Activated CD8-positive, alpha-beta T cell treated with anti-CD3 and anti-CD28 coated beads, Interleukin-2, amount 10 ng/mL, durations not matched to agents 7 days and 5 days (primary cell): ENCODE measurements around the gene VSNL1. TPM values are rescaled to one million over a fixed set of nuclear protein-coding genes. Genes with fewer than 3 reads are reported as not detected.

ENCODE experiments used
- ATAC-seq: fragments of 150-1000 bp; cut with Tn5 transposase; one replicate; pipeline ENCODE4 v1.10.0; 2021; ENCODE audit warnings: moderate library complexity
- CTCF ChIA-PET: fragments of 350-600 bp; sonication (Branson Sonifier 250); formaldehyde crosslinking; loops from one replicate; lab custom pipeline; 2021; ENCODE audit warnings: antibody characterized with exemption; lab: Charles Lee
- POLR2A ChIA-PET: fragments of 350-600 bp; sonication (Branson Sonifier 250); formaldehyde crosslinking; loops from one replicate; lab custom pipeline; 2021; ENCODE audit warnings: antibody characterized with exemption; lab: Charles Lee
- DNase-seq: peaks from one replicate; pipeline ENCODE4 v3.0.0-alpha.2; 2020
- H3K27ac Mint-ChIP-seq: one replicate; pipeline ENCODE4 v1.8.0; 2021; ENCODE audit warnings: mild to moderate bottlenecking, mixed read lengths
- H3K27me3 Mint-ChIP-seq: one replicate; pipeline ENCODE4 v1.8.0; 2021; ENCODE audit warnings: low read depth, mixed read lengths
- H3K36me3 Mint-ChIP-seq: one replicate; pipeline ENCODE4 v1.8.0; 2021; ENCODE audit warnings: low read depth, mixed read lengths
- H3K4me1 Mint-ChIP-seq: one replicate; pipeline ENCODE4 v1.8.0; 2021; ENCODE audit warnings: low read depth, mixed read lengths
- H3K4me3 Mint-ChIP-seq: one replicate; pipeline ENCODE4 v1.8.0; 2021; ENCODE audit warnings: mild to moderate bottlenecking, mixed read lengths
- H3K9me3 Mint-ChIP-seq: one replicate; pipeline ENCODE4 v1.8.0; 2022; ENCODE audit warnings: mixed read lengths; ENCODE audit not compliant: insufficient read depth
- total RNA-seq, 2 experiments: library from RNA; stranded (reverse); gene quantifications; one replicate each; pipeline ENCODE4 v1.2.3, GENCODE V29; 2021

VSNL1 gene
- total RNA-seq, 2 experiments from 2014 or later = not detected

- H3K9me3 Mint-ChIP-seq = no peaks in the 10 kb centered on the region
- CTCF ChIA-PET = interaction anchor here (7.8 kb wide), 1 partner anchor 32 kb away, joined by 119 read pairs; no protein-coding TSS in a partner anchor
- POLR2A ChIA-PET = interaction anchor here (0.6 kb wide), 1 partner anchor 1394 kb away, joined by 3 read pairs; no protein-coding TSS in a partner anchor
- no peak for DNase-seq
- no peaks in the 10 kb centered on the region for H3K27me3 Mint-ChIP-seq
- no peaks in the 10 kb centered on the region for H3K4me1 Mint-ChIP-seq
- ATAC-seq = no peak
- H3K4me3 Mint-ChIP-seq = no peak overlapping the region
- H3K27ac Mint-ChIP-seq = no peak overlapping the region
- no peaks in the 10 kb centered on the region for H3K36me3 Mint-ChIP-seq
Measured at GRCh38 chr2:17640406-17640805, 99.9 kb downstream of the VSNL1 start.

DNA sequence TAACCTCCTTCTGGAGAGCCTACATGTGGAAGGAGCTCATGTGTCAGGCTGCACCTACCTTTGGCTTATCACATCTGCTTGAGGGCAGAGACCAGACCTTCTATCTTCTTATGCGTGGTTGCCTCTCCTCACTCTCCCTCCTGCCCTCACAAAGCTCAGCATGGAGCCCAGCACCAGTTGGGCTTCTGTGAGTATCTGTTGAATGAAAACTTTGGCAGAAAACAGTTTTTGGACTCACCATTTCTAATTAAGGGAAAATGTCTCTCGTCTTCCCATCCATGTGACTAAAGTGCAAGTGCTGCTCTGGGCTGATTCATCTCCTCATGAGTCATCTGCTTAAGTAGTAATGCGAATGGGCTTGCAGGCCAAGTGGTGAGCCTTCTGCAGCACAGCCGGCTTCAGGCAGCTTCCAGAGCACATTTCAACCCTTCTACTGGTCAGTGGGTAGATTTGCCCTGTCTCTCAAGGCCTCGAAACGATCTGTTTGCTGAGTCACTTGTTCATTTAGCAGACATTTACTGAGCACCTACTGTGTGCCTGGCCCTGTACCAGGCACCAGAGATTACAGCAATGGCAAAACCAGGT, 102.6 kb downstream of the VSNL1 start:
- H3K27me3 Mint-ChIP-seq = no peaks in the 10 kb centered on the region
- H3K9me3 Mint-ChIP-seq = no peaks in the 10 kb centered on the region
- no peak overlapping the region for H3K27ac Mint-ChIP-seq
- no peaks in the 10 kb centered on the region for H3K36me3 Mint-ChIP-seq
- ChIA-PET CTCF (interaction anchor here (7.8 kb wide), 1 partner anchor 29 kb away, joined by 119 read pairs; no protein-coding TSS in a partner anchor), POLR2A (no interaction called here)
- no peak overlapping the region for H3K4me3 Mint-ChIP-seq
- peaks cover 3% of the 10 kb centered on the region for H3K4me1 Mint-ChIP-seq
- DNase-seq (no peak), ATAC-seq (no peak)

GRCh38 chr2:17644997-17645720, 104.7 kb downstream of the VSNL1 start:
- ATAC-seq (no peak), DNase-seq (no peak)
- Mint-ChIP-seq H3K4me1 (peaks cover 3% of the 10 kb centered on the region), H3K27ac (no peak overlapping the region), H3K4me3 (no peak overlapping the region), H3K27me3 (no peaks in the 10 kb centered on the region), H3K9me3 (no peaks in the 10 kb centered on the region), H3K36me3 (no peaks in the 10 kb centered on the region)
- POLR2A ChIA-PET = no interaction called here
- CTCF ChIA-PET = interaction anchor here (0.7 to 7.8 kb wide), 11 partner anchors 10 to 132 kb away, joined by 3 to 119 read pairs (median 6); no protein-coding TSS in a partner anchor

DNA sequence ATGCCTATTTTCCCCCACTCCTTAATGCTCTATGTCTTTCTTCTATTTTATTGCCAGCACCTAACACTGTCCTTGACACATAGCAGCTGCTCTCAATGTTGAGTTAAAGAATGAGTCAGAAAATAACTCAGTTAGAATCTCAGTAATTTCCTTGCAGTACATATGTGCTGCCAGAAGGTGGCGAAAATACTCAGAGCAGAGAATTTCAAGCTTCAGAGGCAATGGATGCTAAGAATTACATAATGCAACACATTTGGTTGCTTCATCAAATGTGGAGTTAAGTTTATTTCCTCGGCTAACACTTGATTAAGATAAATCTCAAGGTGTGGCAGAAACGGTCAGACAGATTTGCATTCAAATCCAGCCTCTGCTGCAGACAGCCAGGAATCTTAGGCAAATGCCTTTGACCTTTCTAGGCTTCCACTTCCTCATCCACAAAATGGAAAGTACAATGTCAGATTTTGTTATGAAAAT, 105.6 kb downstream of the VSNL1 start:
- H3K4me3 Mint-ChIP-seq = no peak overlapping the region
- ATAC-seq (peak; percentile 68), DNase-seq (peak; percentile 66)
- H3K4me1 Mint-ChIP-seq = peaks cover 3% of the 10 kb centered on the region
- H3K27ac Mint-ChIP-seq = no peak overlapping the region
- H3K9me3 Mint-ChIP-seq = no peaks in the 10 kb centered on the region
- ChIA-PET CTCF (interaction anchor here (0.7 to 7.8 kb wide), 12 partner anchors 10 to 185 kb away, joined by 3 to 119 read pairs (median 6); no protein-coding TSS in a partner anchor), POLR2A (no interaction called here)
- no peaks in the 10 kb centered on the region for H3K27me3 Mint-ChIP-seq
- H3K36me3 Mint-ChIP-seq = no peaks in the 10 kb centered on the region

- DNase-seq = no peak
- peaks cover 3% of the 10 kb centered on the region for H3K4me1 Mint-ChIP-seq
- no peak for ATAC-seq
- no peak overlapping the region for H3K4me3 Mint-ChIP-seq
- no peaks in the 10 kb centered on the region for H3K36me3 Mint-ChIP-seq
- H3K27ac Mint-ChIP-seq = no peak overlapping the region
- no peaks in the 10 kb centered on the region for H3K9me3 Mint-ChIP-seq
- POLR2A ChIA-PET = no interaction called here
- CTCF ChIA-PET = interaction anchor here (1.1 to 7.8 kb wide), 6 partner anchors 12 to 184 kb away, joined by 4 to 119 read pairs (median 10); no protein-coding TSS in a partner anchor
- H3K27me3 Mint-ChIP-seq = no peaks in the 10 kb centered on the region
Measured at GRCh38 chr2:17646838-17647701, 106.6 kb downstream of the VSNL1 start.

DNA sequence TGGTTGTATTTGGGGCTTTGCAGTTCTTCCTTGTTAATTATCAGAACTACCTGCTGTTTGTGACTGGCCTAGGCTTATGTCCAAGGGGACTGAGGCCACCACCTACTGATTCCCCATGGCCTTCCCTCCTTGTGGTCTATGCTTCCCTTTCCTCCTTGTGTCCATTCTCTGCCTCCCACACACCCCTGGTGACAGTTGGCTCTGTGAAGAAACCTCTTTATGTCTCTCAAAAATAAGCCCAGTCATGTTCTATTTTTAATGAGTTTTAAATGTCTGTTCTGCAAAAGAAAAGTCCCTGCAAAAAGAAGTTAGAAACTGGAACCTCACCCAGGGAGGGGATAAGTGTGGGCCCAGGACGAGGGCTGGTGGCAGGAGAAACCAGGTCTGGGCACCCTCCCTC, 108.1 kb downstream of the VSNL1 start:
- Mint-ChIP-seq H3K27ac (no peak overlapping the region), H3K4me3 (no peak overlapping the region), H3K27me3 (no peaks in the 10 kb centered on the region), H3K36me3 (no peaks in the 10 kb centered on the region), H3K4me1 (peaks cover 3% of the 10 kb centered on the region), H3K9me3 (no peaks in the 10 kb centered on the region)
- DNase-seq (no peak), ATAC-seq (no peak)
- ChIA-PET CTCF (no interaction called here), POLR2A (no interaction called here)

- peaks cover 3% of the 10 kb centered on the region for H3K4me1 Mint-ChIP-seq
Measured at GRCh38 chr2:17649026-17649425, 108.5 kb downstream of the VSNL1 start.

GRCh38 chr2:17652681-17653394, 112.3 kb downstream of the VSNL1 start:
- H3K36me3 Mint-ChIP-seq = no peaks in the 10 kb centered on the region
- no peaks in the 10 kb centered on the region for H3K9me3 Mint-ChIP-seq
- DNase-seq = no peak
- no peak overlapping the region for H3K27ac Mint-ChIP-seq
- ATAC-seq = no peak
- no peaks in the 10 kb centered on the region for H3K27me3 Mint-ChIP-seq
- ChIA-PET POLR2A (no interaction called here), CTCF (interaction anchor here (1.6 kb wide), 1 partner anchor 19 kb away, joined by 7 read pairs; no protein-coding TSS in a partner anchor)
- no peak overlapping the region for H3K4me3 Mint-ChIP-seq
- H3K4me1 Mint-ChIP-seq = no peaks in the 10 kb centered on the region

More at GRCh38 chr2:17649026-17649425, 108.5 kb downstream of the VSNL1 start:
- H3K27ac Mint-ChIP-seq = no peak overlapping the region
- no peak for DNase-seq
- ChIA-PET POLR2A (no interaction called here), CTCF (no interaction called here)
- no peak overlapping the region for H3K4me3 Mint-ChIP-seq
- H3K36me3 Mint-ChIP-seq = no peaks in the 10 kb centered on the region
- H3K27me3 Mint-ChIP-seq = no peaks in the 10 kb centered on the region
- ATAC-seq = no peak
- H3K9me3 Mint-ChIP-seq = no peaks in the 10 kb centered on the region

DNA sequence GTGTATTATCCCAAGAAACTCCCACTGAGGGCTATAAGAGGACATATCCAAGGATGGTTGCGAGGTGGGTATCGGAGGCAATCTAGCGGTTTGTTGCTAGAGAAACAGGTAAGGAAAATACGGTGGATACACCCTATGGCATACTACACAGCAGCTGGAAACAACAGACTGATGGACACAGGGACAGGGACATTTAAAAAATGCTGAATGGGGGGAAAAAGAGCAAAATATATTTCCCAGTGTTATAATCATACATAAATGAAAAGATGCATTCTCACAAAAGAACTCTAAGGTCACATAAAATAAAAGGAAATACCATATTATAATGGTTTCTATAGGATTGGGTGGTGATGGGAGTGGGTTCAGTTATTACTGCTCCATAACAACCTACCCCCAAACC, 117.3 kb downstream of the VSNL1 start:
- Mint-ChIP-seq H3K4me3 (no peak overlapping the region), H3K27ac (no peak overlapping the region), H3K9me3 (no peaks in the 10 kb centered on the region), H3K36me3 (peaks cover 9% of the 10 kb centered on the region), H3K4me1 (peaks cover 16% of the 10 kb centered on the region), H3K27me3 (no peaks in the 10 kb centered on the region)
- ChIA-PET CTCF (interaction anchor here (6.4 kb wide), 1 partner anchor 14 kb away, joined by 52 read pairs; no protein-coding TSS in a partner anchor), POLR2A (no interaction called here)
- ATAC-seq (no peak), DNase-seq (no peak)

GRCh38 chr2:17658251-17658843, 117.9 kb downstream of the VSNL1 start:
- no peak overlapping the region for H3K27ac Mint-ChIP-seq
- no peak overlapping the region for H3K4me3 Mint-ChIP-seq

More at GRCh38 chr2:17658251-17658843, 117.9 kb downstream of the VSNL1 start:
- Mint-ChIP-seq H3K27me3 (no peaks in the 10 kb centered on the region), H3K4me1 (peaks cover 16% of the 10 kb centered on the region), H3K9me3 (no peaks in the 10 kb centered on the region), H3K36me3 (peaks cover 12% of the 10 kb centered on the region)
- no peak for DNase-seq
- CTCF ChIA-PET = interaction anchor here (6.4 kb wide), 1 partner anchor 14 kb away, joined by 52 read pairs; no protein-coding TSS in a partner anchor
- POLR2A ChIA-PET = no interaction called here
- ATAC-seq = no peak
